Erythroblast (primary cell): ENCODE measurements around the gene TPST1.

ENCODE experiments used
- GATA1 ChIP-seq: IDR thresholded peaks from 2 replicates; pipeline ENCODE4 v1.6.1; 2011; ENCODE audit warnings: low read depth, mild to moderate bottlenecking, control low read depth, low read length, moderate library complexity
- POLR2A ChIP-seq: IDR thresholded peaks from 2 replicates; pipeline ENCODE4 v1.6.1; 2011; ENCODE audit warnings: mild to moderate bottlenecking, low read length

DNA sequence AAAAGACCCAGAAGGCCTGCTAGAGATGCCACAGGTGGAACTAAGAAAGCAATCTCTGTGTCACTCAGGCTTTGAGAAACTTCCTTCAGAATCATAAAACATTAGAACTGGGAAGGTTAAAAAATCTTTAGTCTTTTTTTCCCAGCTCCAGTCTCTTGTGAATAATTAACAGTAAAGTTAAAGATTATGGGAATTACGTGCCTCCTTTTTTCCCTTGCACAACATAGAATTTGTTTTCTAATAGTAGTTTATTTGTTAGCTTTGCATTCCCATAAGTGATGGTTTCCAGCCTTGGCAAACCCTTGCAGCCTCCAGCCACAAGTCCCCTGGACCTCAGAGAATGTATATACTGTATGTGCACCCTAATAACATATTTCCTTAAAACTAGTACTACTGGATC lies 128.3 kb downstream of the TPST1 start:
- TF ChIP-seq POLR2A (no peak), GATA1 (no peak)
